B cell (primary cell): ENCODE results near the gene ZPBP2.

Experiments used
- CTCF ChIP-seq: fragments of 200-600 bp; IDR thresholded peaks from one replicate; pipeline ENCODE4 v1.8.0; 2022; ENCODE audit warnings: antibody characterized with exemption, mild to moderate bottlenecking
- EZH2 ChIP-seq: IDR thresholded peaks from 2 replicates; pipeline ENCODE4 v1.6.1; 2012; ENCODE audit warnings: borderline replicate concordance, low read depth, mild to moderate bottlenecking, moderate library complexity, low read length; ENCODE audit not compliant: insufficient read depth, poor library complexity, severe bottlenecking

GRCh38 chr17:39863918-39864746 lies 3.9 kb upstream of the ZPBP2 start, which contains the start of gene IKZF3:
- TF ChIP-seq CTCF = peak; percentile 45
- no peak for TF ChIP-seq EZH2
